Measurements from ENCODE around the gene TAF1C.
A peak's percentile ranks its signal among the peaks of the same experiment; 100 is the strongest.

The TAF1C gene

GRCh38 chr16:84228256-84228838 is 41.5 kb upstream of the TAF1C start:
- peak; percentile 93 for DNase-seq (ENCODE audit: low read depth)
- no peak for TF ChIP-seq CTCF (conservative IDR thresholded peaks at IDR 0.05; ENCODE audit: control insufficient read depth, insufficient read depth, low read depth, low read length)
- H3K4me3 ChIP-seq (ENCODE audit: control insufficient read depth, low read depth, low read length): peak overlapping the region; percentile 15

GRCh38 chr16:84227548-84227947 is 40.7 kb upstream of the TAF1C start:
- H3K4me3 ChIP-seq (ENCODE audit: control insufficient read depth, low read depth, low read length): no peak overlapping the region
- no peak for DNase-seq (ENCODE audit: low read depth)
- no peak for TF ChIP-seq CTCF (conservative IDR thresholded peaks at IDR 0.05; ENCODE audit: control insufficient read depth, insufficient read depth, low read depth, low read length)

GRCh38 chr16:84226026-84226425 is 39.2 kb upstream of the TAF1C start:
- no peak for DNase-seq (ENCODE audit: low read depth)
- TF ChIP-seq CTCF (conservative IDR thresholded peaks at IDR 0.05; ENCODE audit: control insufficient read depth, insufficient read depth, low read depth, low read length): no peak

GRCh38 chr16:84225571-84225970 is 38.7 kb upstream of the TAF1C start:
- DNase-seq (ENCODE audit: low read depth): no peak
- H3K4me3 ChIP-seq (ENCODE audit: control insufficient read depth, low read depth, low read length): no peak overlapping the region
- no peak for TF ChIP-seq CTCF (conservative IDR thresholded peaks at IDR 0.05; ENCODE audit: control insufficient read depth, insufficient read depth, low read depth, low read length)

More at GRCh38 chr16:84226026-84226425, 39.2 kb upstream of the TAF1C start:
- no peak overlapping the region for H3K4me3 ChIP-seq (ENCODE audit: control insufficient read depth, low read depth, low read length)

GRCh38 chr16:84225126-84225525 is 38.3 kb upstream of the TAF1C start:
- no peak overlapping the region for H3K4me3 ChIP-seq (ENCODE audit: control insufficient read depth, low read depth, low read length)
- TF ChIP-seq CTCF (conservative IDR thresholded peaks at IDR 0.05; ENCODE audit: control insufficient read depth, insufficient read depth, low read depth, low read length): no peak
- no peak for DNase-seq (ENCODE audit: low read depth)

GRCh38 chr16:84224554-84224953 is 37.7 kb upstream of the TAF1C start:
- DNase-seq (ENCODE audit: low read depth): no peak
- no peak for TF ChIP-seq CTCF (conservative IDR thresholded peaks at IDR 0.05; ENCODE audit: control insufficient read depth, insufficient read depth, low read depth, low read length)
- no peak overlapping the region for H3K4me3 ChIP-seq (ENCODE audit: control insufficient read depth, low read depth, low read length)

GRCh38 chr16:84223456-84223855 is 36.6 kb upstream of the TAF1C start:
- DNase-seq (ENCODE audit: low read depth): no peak
- no peak for TF ChIP-seq CTCF (conservative IDR thresholded peaks at IDR 0.05; ENCODE audit: control insufficient read depth, insufficient read depth, low read depth, low read length)
- H3K4me3 ChIP-seq (ENCODE audit: control insufficient read depth, low read depth, low read length): no peak overlapping the region
